Progenitor cell of endocrine pancreas (in vitro differentiated cells): ENCODE results near the gene AOPEP. TPM values are rescaled to one million over a fixed set of nuclear protein-coding genes. Genes with fewer than 3 reads are reported as not detected.

Experiments
- DNase-seq: peaks from one replicate; pipeline ENCODE4 v3.0.0; 2021; ENCODE audit warnings: low spot score; ENCODE audit not compliant: unreplicated experiment
- H3K27ac Mint-ChIP-seq: 2 replicates; pipeline ENCODE4 v1.8.0; 2021; ENCODE audit warnings: mild to moderate bottlenecking, moderate library complexity, mixed read lengths
- H3K27me3 Mint-ChIP-seq: 2 replicates; pipeline ENCODE4 v1.8.0; 2021; ENCODE audit warnings: mixed read lengths
- H3K36me3 Mint-ChIP-seq: 2 replicates; pipeline ENCODE4 v1.8.0; 2022; ENCODE audit warnings: mixed read lengths; ENCODE audit not compliant: insufficient read depth
- H3K4me1 Mint-ChIP-seq: 2 replicates; pipeline ENCODE4 v1.8.0; 2021; ENCODE audit warnings: low read depth, mixed read lengths
- H3K4me3 Mint-ChIP-seq: 2 replicates; pipeline ENCODE4 v1.8.0; 2021; ENCODE audit warnings: low read depth, mild to moderate bottlenecking, moderate library complexity, mixed read lengths
- H3K9me3 Mint-ChIP-seq: 2 replicates; pipeline ENCODE4 v1.8.0; 2021; ENCODE audit warnings: low read depth, mixed read lengths
- CTCF ChIP-seq: fragments of 200-600 bp; sonication (generic); IDR thresholded peaks from one replicate; pipeline ENCODE4 v1.5.0; 2021; ENCODE audit warnings: antibody characterized with exemption, mild to moderate bottlenecking; ENCODE audit not compliant: unreplicated experiment
- total RNA-seq: library from RNA; stranded (reverse); gene quantifications from 2 replicates; pipeline ENCODE4 v1.2.1, GENCODE V29; 2021

AOPEP gene
- total RNA-seq, 1 donor from 2014 or later: 58.2 TPM

- Mint-ChIP-seq H3K27ac (no peak overlapping the region), H3K27me3 (no peaks in the 10 kb centered on the region), H3K4me3 (no peak overlapping the region), H3K9me3 (peaks cover 6% of the 10 kb centered on the region), H3K36me3 (peaks cover 5% of the 10 kb centered on the region), H3K4me1 (peaks cover 26% of the 10 kb centered on the region)
- no peak for TF ChIP-seq CTCF
- no peak for DNase-seq
These were observed 169.2 kb downstream of the AOPEP start for GRCh38 chr9:94895668-94896067.

GRCh38 chr9:94896512-94896911, 170.0 kb downstream of the AOPEP start:
- no peak overlapping the region for H3K4me3 Mint-ChIP-seq
- H3K36me3 Mint-ChIP-seq: peaks cover under 1% of the 10 kb centered on the region
- DNase-seq: no peak
- no peak for TF ChIP-seq CTCF
- H3K4me1 Mint-ChIP-seq: peaks cover 32% of the 10 kb centered on the region
- H3K27ac Mint-ChIP-seq: no peak overlapping the region
- peaks cover 2% of the 10 kb centered on the region for H3K9me3 Mint-ChIP-seq
- H3K27me3 Mint-ChIP-seq: no peaks in the 10 kb centered on the region

DNA sequence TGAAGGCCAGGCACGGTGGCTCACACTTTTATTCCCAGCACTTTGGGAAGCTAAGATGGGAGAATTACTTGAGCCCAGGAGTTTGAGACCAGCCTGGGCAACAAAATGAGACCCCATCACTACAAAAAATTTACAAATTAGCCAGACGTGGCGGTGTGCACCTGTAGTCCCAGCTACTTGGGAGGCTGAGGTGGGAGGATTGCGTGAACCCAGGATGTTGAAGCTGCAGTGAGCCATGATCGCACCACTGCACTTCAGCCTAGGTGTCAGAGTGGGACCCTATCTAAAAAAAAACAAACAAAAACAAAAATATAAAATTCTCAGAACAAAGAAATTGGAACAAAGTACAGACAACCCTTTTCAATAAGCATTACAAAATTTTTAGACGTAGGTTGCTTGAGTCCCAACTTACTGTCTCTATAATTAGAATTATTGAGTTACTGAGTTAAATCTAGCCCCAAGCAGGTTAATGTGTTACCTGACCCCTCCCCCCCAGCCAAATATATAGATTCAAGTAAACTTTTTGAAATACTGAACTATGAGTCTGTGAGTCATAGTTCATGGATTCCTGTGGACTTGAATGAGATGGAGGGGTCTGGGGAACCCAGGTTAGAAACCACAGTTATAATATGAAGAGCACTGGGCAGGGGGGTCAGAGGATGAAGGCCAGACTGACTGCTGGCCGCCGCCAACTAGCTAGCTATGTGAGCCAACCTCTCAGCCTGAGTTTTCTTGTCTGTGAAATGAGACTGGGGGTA, 173.1 kb downstream of the AOPEP start:
- no peak overlapping the region for H3K4me3 Mint-ChIP-seq
- H3K36me3 Mint-ChIP-seq: peaks cover 1% of the 10 kb centered on the region
- peaks cover 34% of the 10 kb centered on the region for H3K4me1 Mint-ChIP-seq
- TF ChIP-seq CTCF: no peak
- DNase-seq: no peak
- H3K9me3 Mint-ChIP-seq: no peaks in the 10 kb centered on the region
- no peaks in the 10 kb centered on the region for H3K27me3 Mint-ChIP-seq
- H3K27ac Mint-ChIP-seq: no peak overlapping the region

DNA sequence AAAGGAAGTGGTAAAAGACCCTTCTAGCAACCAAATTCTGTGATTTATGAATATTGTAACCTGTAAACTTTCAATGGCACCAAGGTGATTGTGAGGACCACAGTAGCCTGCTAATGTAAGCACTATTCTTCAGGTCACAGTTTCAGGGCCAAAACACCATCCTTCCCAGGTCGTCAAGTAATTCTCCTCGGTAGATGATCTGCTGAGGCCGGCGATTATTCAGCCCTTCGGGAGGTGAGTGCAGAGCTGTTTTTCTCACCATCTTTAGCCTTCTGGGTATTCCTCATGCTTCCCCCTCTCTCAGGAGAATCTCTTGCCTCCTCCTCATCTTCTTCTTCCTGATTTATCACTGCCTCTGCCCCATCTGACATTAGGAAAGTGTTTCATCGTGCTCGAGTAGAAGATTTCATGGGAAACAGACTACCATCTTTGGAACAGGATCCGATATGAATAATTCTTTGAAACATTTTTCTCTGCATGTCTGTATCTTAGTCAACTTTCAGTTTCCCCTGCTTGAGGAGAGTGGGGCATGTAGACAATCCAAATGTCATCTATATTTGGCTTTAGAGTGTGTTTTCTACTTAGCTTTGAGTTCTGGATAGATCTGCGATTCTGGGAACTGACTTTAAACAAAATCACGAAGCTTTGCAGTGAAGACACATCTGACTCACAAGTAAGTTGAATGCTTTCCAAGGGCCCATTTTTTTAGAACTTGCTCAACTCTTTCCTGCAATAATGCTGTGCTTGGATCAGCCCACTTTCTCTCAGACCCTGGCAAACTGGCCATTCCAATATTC, 173.9 kb downstream of the AOPEP start:
- H3K27ac Mint-ChIP-seq: no peak overlapping the region
- no peaks in the 10 kb centered on the region for H3K9me3 Mint-ChIP-seq
- no peak for DNase-seq
- TF ChIP-seq CTCF: no peak
- peaks cover 1% of the 10 kb centered on the region for H3K36me3 Mint-ChIP-seq
- peaks cover 40% of the 10 kb centered on the region for H3K4me1 Mint-ChIP-seq
- no peaks in the 10 kb centered on the region for H3K27me3 Mint-ChIP-seq
- H3K4me3 Mint-ChIP-seq: no peak overlapping the region

GRCh38 chr9:94901019-94901363, 174.5 kb downstream of the AOPEP start:
- H3K27ac Mint-ChIP-seq: no peak overlapping the region
- no peak overlapping the region for H3K4me3 Mint-ChIP-seq
- TF ChIP-seq CTCF: no peak
- no peak for DNase-seq
- H3K4me1 Mint-ChIP-seq: peaks cover 44% of the 10 kb centered on the region
- peaks cover 1% of the 10 kb centered on the region for H3K36me3 Mint-ChIP-seq
- H3K27me3 Mint-ChIP-seq: no peaks in the 10 kb centered on the region
- no peaks in the 10 kb centered on the region for H3K9me3 Mint-ChIP-seq
